HUDEP-2 (cell line): Measurements from ENCODE around the gene UFC1.

Experiments used
- DNase-seq, 76 experiments: peaks; one replicate each; lab custom pipeline; 2025; ENCODE audit not compliant: unreplicated experiment in 76 of 76; lab: John Stamatoyannopoulos, UW

UFC1 gene

DNA sequence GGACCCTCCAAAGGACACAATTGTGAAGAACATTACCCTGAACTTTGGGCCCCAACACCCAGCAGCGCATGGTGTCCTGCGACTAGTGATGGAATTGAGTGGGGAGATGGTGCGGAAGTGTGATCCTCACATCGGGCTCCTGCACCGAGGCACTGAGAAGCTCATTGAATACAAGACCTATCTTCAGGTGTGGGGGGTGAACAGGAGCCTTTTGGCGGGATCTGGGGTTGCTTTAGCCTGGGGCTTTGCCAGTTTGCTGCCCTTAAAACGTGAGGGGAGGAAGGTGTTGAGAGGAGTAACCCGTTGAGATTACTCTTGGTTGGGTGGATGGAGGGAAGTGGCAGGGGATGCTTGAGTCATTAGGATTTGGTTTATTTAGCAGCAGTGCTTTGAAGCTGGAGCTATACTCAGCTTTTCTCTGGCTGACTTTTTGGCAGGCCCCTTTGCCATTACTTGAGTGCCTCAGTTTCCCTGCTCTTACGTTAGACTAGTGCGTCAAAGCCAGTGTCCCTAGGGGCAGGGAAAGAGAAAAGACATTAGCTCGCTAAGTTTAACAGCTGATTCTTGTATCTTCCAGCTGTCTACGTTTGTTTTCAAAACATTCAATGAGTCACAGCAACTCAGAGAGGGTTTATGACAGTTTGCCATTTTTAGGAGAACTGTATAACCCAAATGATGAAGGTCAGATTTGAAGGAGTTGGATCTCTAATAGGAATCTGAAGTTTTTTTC is 52.8 kb downstream of the UFC1 start:
- DNase-seq = no peak

DNA sequence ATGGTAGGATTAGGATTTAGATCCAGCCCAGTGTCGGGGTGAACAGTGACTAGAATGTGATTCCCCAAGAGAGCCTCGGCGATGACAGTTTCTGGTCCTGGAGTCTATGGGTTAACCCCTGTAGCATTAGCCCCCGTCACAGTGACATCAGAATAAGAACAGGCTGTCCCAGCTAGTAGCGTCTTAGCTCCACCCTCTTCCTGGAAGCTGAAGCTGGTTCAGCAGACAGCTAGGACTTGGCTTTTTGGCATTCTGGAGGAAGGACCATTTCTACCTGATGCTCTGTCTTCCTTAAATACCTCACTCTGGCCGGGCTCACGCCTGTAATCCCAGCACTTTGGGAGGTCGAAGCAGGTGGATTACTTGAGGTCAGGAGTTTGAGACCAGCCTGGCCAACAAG is 53.4 kb downstream of the UFC1 start:
- DNase-seq = no peak
